ENCODE results near the gene TSPAN5. TPM values are rescaled to one million over a fixed set of nuclear protein-coding genes. Genes with fewer than 3 reads are reported as not detected.

TSPAN5 gene
- polyA plus RNA-seq, 1 donor (not counting 4 experiments of a cell fraction or from before 2014, with no cell fraction given): 45.5 TPM

DNA sequence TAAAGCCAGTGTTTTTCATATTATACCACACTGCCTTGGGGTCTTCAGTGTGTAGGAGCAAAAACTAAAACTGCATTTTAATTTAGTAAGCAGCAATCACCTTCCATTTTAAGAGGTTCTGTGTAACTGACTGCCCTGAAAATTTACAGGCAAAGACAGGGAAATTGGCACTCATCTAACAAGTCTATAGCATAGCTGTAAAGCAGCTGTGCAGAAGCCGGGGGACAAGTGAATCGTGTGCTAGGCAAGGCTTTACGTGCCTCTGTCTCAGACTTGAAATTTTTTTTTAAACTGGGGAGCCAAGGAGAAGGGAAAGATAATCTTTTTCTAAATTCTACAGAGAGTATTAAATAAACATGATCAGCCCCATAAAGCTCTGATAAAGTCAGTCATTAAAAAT lies 39.7 kb downstream of the TSPAN5 start:
- DNase-seq (ENCODE audit: low read depth, low spot score) (no peak), FAIRE-seq (no peak)
- Histone ChIP-seq H3K27me3 (ENCODE audit: control insufficient read depth, extremely low read depth, insufficient read depth, low read length) (no peaks in the 10 kb centered on the region), H3K79me2 (ENCODE audit: control insufficient read depth, insufficient read depth, low read length) (peaks cover 96% of the 10 kb centered on the region), H2AFZ (ENCODE audit: control insufficient read depth, low read length) (no peak overlapping the region), H3K36me3 (ENCODE audit: control insufficient read depth in 2 of 2, extremely low read depth in 1 of 2, insufficient read depth in 2 of 2, low read length in 2 of 2) (no peaks in the 10 kb centered on the region), H3K9me3 (ENCODE audit: control insufficient read depth, low read depth, low read length) (no peaks in the 10 kb centered on the region), H3K9ac (ENCODE audit: control insufficient read depth, extremely low read depth, insufficient read depth, low read length) (no peak overlapping the region), H3K4me2 (ENCODE audit: control insufficient read depth, extremely low read depth, insufficient read depth, low read depth, low read length) (no peak overlapping the region), H3K9me1 (ENCODE audit: control insufficient read depth, extremely low read depth, insufficient read depth, low read length) (no peaks in the 10 kb centered on the region), H4K20me1 (ENCODE audit: control insufficient read depth, extremely low read depth, insufficient read depth, low read length) (no peaks in the 10 kb centered on the region), H3K4me3 (ENCODE audit: control insufficient read depth in 2 of 3, extremely low read depth in 1 of 3, insufficient read depth in 2 of 3, low read depth in 1 of 3, low read length in 3 of 3) (no peak overlapping the region), H3K4me1 (ENCODE audit: control insufficient read depth, extremely low read depth, insufficient read depth, low read length) (no peaks in the 10 kb centered on the region), H3K27ac (ENCODE audit: control insufficient read depth, insufficient read depth, low read length) (no peak overlapping the region)
- TF ChIP-seq, protein P1, sequence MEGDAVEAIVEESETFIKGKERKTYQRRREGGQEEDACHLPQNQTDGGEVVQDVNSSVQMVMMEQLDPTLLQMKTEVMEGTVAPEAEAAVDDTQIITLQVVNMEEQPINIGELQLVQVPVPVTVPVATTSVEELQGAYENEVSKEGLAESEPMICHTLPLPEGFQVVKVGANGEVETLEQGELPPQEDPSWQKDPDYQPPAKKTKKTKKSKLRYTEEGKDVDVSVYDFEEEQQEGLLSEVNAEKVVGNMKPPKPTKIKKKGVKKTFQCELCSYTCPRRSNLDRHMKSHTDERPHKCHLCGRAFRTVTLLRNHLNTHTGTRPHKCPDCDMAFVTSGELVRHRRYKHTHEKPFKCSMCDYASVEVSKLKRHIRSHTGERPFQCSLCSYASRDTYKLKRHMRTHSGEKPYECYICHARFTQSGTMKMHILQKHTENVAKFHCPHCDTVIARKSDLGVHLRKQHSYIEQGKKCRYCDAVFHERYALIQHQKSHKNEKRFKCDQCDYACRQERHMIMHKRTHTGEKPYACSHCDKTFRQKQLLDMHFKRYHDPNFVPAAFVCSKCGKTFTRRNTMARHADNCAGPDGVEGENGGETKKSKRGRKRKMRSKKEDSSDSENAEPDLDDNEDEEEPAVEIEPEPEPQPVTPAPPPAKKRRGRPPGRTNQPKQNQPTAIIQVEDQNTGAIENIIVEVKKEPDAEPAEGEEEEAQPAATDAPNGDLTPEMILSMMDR (optimal IDR thresholded peaks at IDR 0.05 in 1 of 3, IDR thresholded peaks at IDR 0.05 in 1 of 3, conservative IDR thresholded peaks at IDR 0.05 in 1 of 3; ENCODE audit: extremely low read depth in 1 of 3, insufficient read depth in 2 of 3, low read length in 3 of 3): no peak
- TF ChIP-seq EZH2 (IDR thresholded peaks at IDR 0.05; ENCODE audit: low read length): no peak
- dilution Hi-C loops (cut with MboI; ENCODE audit: extremely low pct_ligation_motif_present, low sequenced_read_pairs): no loop called here

DNA sequence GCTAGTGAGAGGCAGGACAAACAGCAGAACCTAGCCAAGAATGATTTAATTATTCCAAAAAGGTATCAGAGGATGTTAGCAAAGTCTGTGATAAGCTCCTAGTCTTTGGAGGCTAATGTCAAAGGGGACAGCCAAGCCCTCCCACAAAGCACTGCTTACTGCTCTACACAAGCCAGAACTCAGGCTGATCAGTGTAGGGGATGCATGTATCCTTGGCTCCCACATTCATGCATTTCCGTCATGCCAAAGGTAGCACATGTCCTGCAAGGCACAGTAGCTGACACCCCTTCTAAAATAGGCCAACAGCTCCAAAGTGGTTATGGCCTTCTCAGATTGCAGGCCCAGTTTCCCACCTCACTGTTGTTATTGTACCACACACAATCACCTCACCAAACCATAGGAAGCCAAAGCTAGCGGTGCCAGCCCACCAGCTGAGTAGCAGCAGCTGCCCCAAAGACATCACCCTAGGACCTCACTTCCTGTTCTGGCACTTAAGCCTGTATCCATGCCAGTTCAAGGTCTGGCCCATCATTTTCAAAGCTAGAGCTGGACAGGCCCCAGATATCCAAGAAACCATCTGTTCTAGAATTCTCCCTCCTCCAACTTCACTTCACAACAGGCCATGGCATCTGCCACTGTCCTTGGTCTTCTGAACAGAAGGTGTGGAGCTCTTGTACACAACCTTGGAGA lies 40.9 kb downstream of the TSPAN5 start:
- Histone ChIP-seq H3K27me3 (ENCODE audit: control insufficient read depth, extremely low read depth, insufficient read depth, low read length) (no peaks in the 10 kb centered on the region), H3K36me3 (ENCODE audit: control insufficient read depth in 2 of 2, extremely low read depth in 1 of 2, insufficient read depth in 2 of 2, low read length in 2 of 2) (no peaks in the 10 kb centered on the region), H3K27ac (ENCODE audit: control insufficient read depth, insufficient read depth, low read length) (no peak overlapping the region), H2AFZ (ENCODE audit: control insufficient read depth, low read length) (no peak overlapping the region), H4K20me1 (ENCODE audit: control insufficient read depth, extremely low read depth, insufficient read depth, low read length) (no peaks in the 10 kb centered on the region), H3K4me2 (ENCODE audit: control insufficient read depth, extremely low read depth, insufficient read depth, low read depth, low read length) (no peak overlapping the region), H3K9ac (ENCODE audit: control insufficient read depth, extremely low read depth, insufficient read depth, low read length) (no peak overlapping the region), H3K9me3 (ENCODE audit: control insufficient read depth, low read depth, low read length) (no peaks in the 10 kb centered on the region), H3K4me3 (ENCODE audit: control insufficient read depth in 2 of 3, extremely low read depth in 1 of 3, insufficient read depth in 2 of 3, low read depth in 1 of 3, low read length in 3 of 3) (no peak overlapping the region), H3K4me1 (ENCODE audit: control insufficient read depth, extremely low read depth, insufficient read depth, low read length) (no peaks in the 10 kb centered on the region), H3K79me2 (ENCODE audit: control insufficient read depth, insufficient read depth, low read length) (peaks cover 96% of the 10 kb centered on the region), H3K9me1 (ENCODE audit: control insufficient read depth, extremely low read depth, insufficient read depth, low read length) (no peaks in the 10 kb centered on the region)
- FAIRE-seq (no peak), DNase-seq (ENCODE audit: low read depth, low spot score) (no peak)
- dilution Hi-C loops (cut with MboI; ENCODE audit: extremely low pct_ligation_motif_present, low sequenced_read_pairs): no loop called here
- TF ChIP-seq EZH2 (IDR thresholded peaks at IDR 0.05; ENCODE audit: low read length): no peak
- TF ChIP-seq, protein P1 (optimal IDR thresholded peaks at IDR 0.05 in 1 of 3, IDR thresholded peaks at IDR 0.05 in 1 of 3, conservative IDR thresholded peaks at IDR 0.05 in 1 of 3; ENCODE audit: extremely low read depth in 1 of 3, insufficient read depth in 2 of 3, low read length in 3 of 3): no peak
